Stomach (tissue), 9 donors: Measurements from ENCODE around the gene ZFR2. TPM values are rescaled to one million over a fixed set of nuclear protein-coding genes. Genes with fewer than 3 reads are reported as not detected.

Experiments used
- DNase-seq, 2 donors: peaks; one replicate each; pipeline versions ENCODE4 v3.0.0 to v3.0.0-alpha.2; 2013 to 2019
- H3K27ac ChIP-seq, 5 donors: fragments of 200-600 bp in 4 of 5; sonication (generic) in 4 of 5; one replicate each; pipeline ENCODE4 v1.5.1; 2013 to 2019; ENCODE audit warnings: mild to moderate bottlenecking in 1 of 5, moderate library complexity in 1 of 5
- H3K27me3 ChIP-seq, 3 donors: fragments of 200-600 bp; sonication (generic); one replicate each; pipeline ENCODE4 v1.5.1; 2017 to 2019; ENCODE audit warnings: mixed run types in 1 of 3
- H3K36me3 ChIP-seq, 4 donors: fragments of 200-600 bp; sonication (generic); 1 replicate in 3 of 4; 2 replicates in 1 of 4; pipeline ENCODE4 v1.5.1; 2016 to 2019
- H3K4me1 ChIP-seq, 4 donors: fragments of 200-600 bp; sonication (generic); one replicate each; pipeline ENCODE4 v1.5.1; 2016 to 2019
- H3K4me3 ChIP-seq, 4 donors: fragments of 200-600 bp; sonication (generic) in 3 of 4; one replicate each; pipeline ENCODE4 v1.5.1; 2016 to 2019; ENCODE audit warnings: mild to moderate bottlenecking in 1 of 4
- H3K9me3 ChIP-seq, 4 donors: fragments of 200-600 bp; sonication (generic); one replicate each; pipeline ENCODE4 v1.5.1; 2016 to 2019
- CTCF ChIP-seq, 7 experiments: fragments of 450-650 bp in 4 of 7; fragments of 200-600 bp in 3 of 7; sonication (generic) in 3 of 7; IDR thresholded peaks; one replicate each; pipeline ENCODE4 v1.5.1; 2016 to 2019; ENCODE audit warnings: antibody characterized with exemption in 7 of 7, control low read depth in 2 of 7, mild to moderate bottlenecking in 1 of 7
- EP300 ChIP-seq: sonication (generic); formaldehyde crosslinking; IDR thresholded peaks from one replicate; pipeline ENCODE4 v1.6.1; 2017; ENCODE audit warnings: antibody characterized with exemption
- POLR2A ChIP-seq, 4 donors: fragments of 450-650 bp; IDR thresholded peaks; one replicate each; pipeline ENCODE4 v1.6.1; 2016; ENCODE audit warnings: antibody characterized with exemption in 4 of 4, control low read depth in 2 of 4, mild to moderate bottlenecking in 1 of 4, moderate library complexity in 1 of 4
- POLR2AphosphoS5 ChIP-seq, 3 donors: sonication (generic); formaldehyde crosslinking; IDR thresholded peaks; one replicate each; pipeline ENCODE4 v1.6.1; 2016; ENCODE audit warnings: antibody characterized with exemption in 3 of 3
- WGBS, 5 donors: extraction: QIAGEN DNeasy Blood & Tissue Kit in 3 of 5; methylation state at CpG; one replicate each; pipeline versions ENCODE4 v1.1.5 to v1.1.7; 2013 to 2018; 5-methylcytosine and 5-hydroxymethylcytosine counted together
- intact Hi-C: fragments of 100-400 bp; cut with DNase I; formaldehyde crosslinking; loops from one replicate; pipeline ENCODE4 v1.15.1; 2023; ENCODE audit warnings: low total_unique reads
- polyA plus RNA-seq, 3 donors: library from polyadenylated mRNA; stranded (reverse); fragments of 200-250 nt; gene quantifications; one replicate each; pipeline ENCODE4 v1.2.3, GENCODE V29; 2013
- total RNA-seq, 5 donors: library from RNA; depleted of rRNA; stranded (reverse); fragments of >200 nt; gene quantifications; one replicate each; pipeline versions ENCODE4 v1.1.0 to v1.2.3, GENCODE V29; 2014 to 2016
- donor health status: healthy with polysubstance abuse.
- donor health status: Bipolar disorder and iron deficiency.
- donor health status: healthy.

ZFR2 gene
- total and polyA plus RNA-seq, 8 donors = 0.10 to 0.29 TPM; not detected in 6

DNA sequence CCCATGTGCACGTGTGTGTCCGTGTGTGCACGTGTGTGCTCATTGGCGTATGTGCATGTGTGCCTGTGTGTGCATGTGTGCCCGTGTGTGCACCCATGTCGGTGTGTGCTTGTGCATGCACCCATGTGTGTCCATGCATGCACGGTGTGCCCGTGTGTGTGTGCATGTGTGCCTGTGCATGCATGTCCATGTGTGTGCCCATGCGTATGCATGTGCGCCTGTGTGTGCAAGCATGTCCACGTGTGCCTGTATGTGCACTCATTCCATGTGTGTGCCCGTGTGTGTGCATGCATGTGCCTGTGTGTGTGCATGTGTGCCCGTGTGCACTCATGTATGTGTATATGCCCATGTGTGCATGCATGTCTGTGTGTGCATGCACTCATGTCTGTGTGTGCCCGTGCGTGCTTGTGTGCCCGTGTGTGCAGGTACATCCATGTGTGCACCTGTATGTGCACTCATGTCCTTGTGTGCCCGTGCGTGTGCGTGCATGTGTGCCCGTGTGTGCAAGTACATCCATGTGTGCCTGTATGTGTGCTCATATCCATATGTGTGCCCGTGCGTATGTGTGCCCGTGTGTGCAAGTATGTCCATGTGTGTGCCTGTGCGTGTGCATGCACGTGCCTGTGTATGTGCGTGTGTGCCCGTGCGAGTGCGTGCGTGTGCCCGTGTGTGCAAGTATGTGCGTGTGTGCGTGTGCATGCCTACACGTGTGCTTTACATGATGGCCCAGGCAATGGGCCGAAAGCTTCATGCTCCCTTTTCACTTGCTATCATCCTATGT, 61.1 kb downstream of the ZFR2 start:
- intact Hi-C loops = no loop called here
- H3K36me3 ChIP-seq = no peaks in the 10 kb centered on the region
- DNase-seq = no peak
- no peak overlapping the region for H3K27ac ChIP-seq
- peaks cover 0 to 14% (median under 1%) of the 10 kb centered on the region in 4 donors for H3K4me1 ChIP-seq
- no peaks in the 10 kb centered on the region for H3K9me3 ChIP-seq
- TF ChIP-seq EP300 (no peak), POLR2A (IDR thresholded peaks at IDR 0.05) (no peak), CTCF (IDR thresholded peaks at IDR 0.05) (no peak), POLR2AphosphoS5 (IDR thresholded peaks at IDR 0.05) (no peak)
- no peak overlapping the region for H3K4me3 ChIP-seq
- 92 to 97% (median 93%) methylated on average over 22 to 35 of the region's 35 CpGs for WGBS, 5 donors
- H3K27me3 ChIP-seq = peaks cover 0 to 35% (median 16%) of the 10 kb centered on the region in 3 donors

- no peak overlapping the region for H3K27ac ChIP-seq
- H3K9me3 ChIP-seq = no peaks in the 10 kb centered on the region
- no peaks in the 10 kb centered on the region for H3K36me3 ChIP-seq
- 78 to 89% (median 84%) methylated on average over 12 to 19 of the region's 19 CpGs for WGBS, 5 donors
- DNase-seq = no peak
- TF ChIP-seq POLR2AphosphoS5 (IDR thresholded peaks at IDR 0.05) = no peak
- no peak for TF ChIP-seq CTCF (IDR thresholded peaks at IDR 0.05)
- TF ChIP-seq EP300 = no peak
- no peak for TF ChIP-seq POLR2A (IDR thresholded peaks at IDR 0.05)
- peaks cover 0 to 42% (median 21%) of the 10 kb centered on the region in 3 donors for H3K27me3 ChIP-seq
- peaks cover 0 to 8% (median 0%) of the 10 kb centered on the region in 4 donors for H3K4me1 ChIP-seq
- no peak overlapping the region for H3K4me3 ChIP-seq
- intact Hi-C loops = no loop called here
Observed at GRCh38 chr19:3807131-3807480, 61.7 kb downstream of the ZFR2 start.

DNA sequence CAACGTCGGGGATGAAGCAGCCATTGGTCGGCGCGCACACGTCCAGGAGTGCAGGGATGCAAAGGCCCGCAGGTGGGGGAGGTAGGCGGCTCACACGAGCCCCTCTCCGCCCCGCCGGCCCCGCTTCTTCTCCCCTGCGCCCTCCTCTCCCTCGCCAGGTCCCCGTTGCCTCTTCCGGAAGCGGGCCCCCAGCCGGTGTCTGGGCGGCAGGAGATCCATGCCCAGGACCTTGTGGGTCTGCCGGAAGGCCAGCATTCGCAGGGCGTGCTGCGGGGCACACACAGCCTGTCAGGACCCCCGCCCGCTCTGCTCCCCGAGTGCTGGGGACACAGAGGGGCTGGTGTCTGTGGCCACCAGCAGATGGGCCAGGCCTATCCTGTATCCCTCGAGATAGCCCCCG, 63.0 kb downstream of the ZFR2 start:
- Histone ChIP-seq H3K9me3 (no peaks in the 10 kb centered on the region), H3K36me3 (no peaks in the 10 kb centered on the region), H3K4me1 (peaks cover 7 to 12% (median 10%) of the 10 kb centered on the region in 4 donors), H3K27me3 (peaks cover 0 to 45% (median 34%) of the 10 kb centered on the region in 3 donors), H3K27ac (no peak overlapping the region), H3K4me3 (no peak overlapping the region)
- WGBS, 5 donors = 80 to 91% (median 84%) methylated on average over 24 to 29 of the region's 29 CpGs
- no peak for TF ChIP-seq POLR2A (IDR thresholded peaks at IDR 0.05)
- no peak for TF ChIP-seq CTCF (IDR thresholded peaks at IDR 0.05)
- no peak for TF ChIP-seq POLR2AphosphoS5 (IDR thresholded peaks at IDR 0.05)
- no peak for TF ChIP-seq EP300
- no peak for DNase-seq
- intact Hi-C loops = no loop called here

- Histone ChIP-seq H3K27me3 (peaks cover 0 to 54% (median 40%) of the 10 kb centered on the region in 3 donors), H3K9me3 (no peaks in the 10 kb centered on the region), H3K4me1 (peaks cover 7 to 13% (median 10%) of the 10 kb centered on the region in 4 donors), H3K36me3 (no peaks in the 10 kb centered on the region), H3K4me3 (no peak overlapping the region), H3K27ac (no peak overlapping the region)
- intact Hi-C loops = no loop called here
- 56 to 82% (median 78%) methylated on average over 3 to 13 of the region's 13 CpGs for WGBS, 5 donors
- no peak for TF ChIP-seq POLR2A (IDR thresholded peaks at IDR 0.05)
- TF ChIP-seq POLR2AphosphoS5 (IDR thresholded peaks at IDR 0.05) = no peak
- no peak for TF ChIP-seq CTCF (IDR thresholded peaks at IDR 0.05)
- TF ChIP-seq EP300 = no peak
- DNase-seq = no peak
Observed at GRCh38 chr19:3804429-3804828, 64.4 kb downstream of the ZFR2 start.
